Keratinocyte (primary cell): ENCODE measurements around the gene ROMO1.

Experiments
- EZH2 ChIP-seq: IDR thresholded peaks from one replicate; pipeline ENCODE4 v1.6.1; 2012; ENCODE audit warnings: inconsistent platforms, mild to moderate bottlenecking, low read length, moderate library complexity
- TF ChIP-seq, protein P1 (sequence below), 3 experiments: IDR thresholded peaks in 1 of 3; conservative IDR thresholded peaks in 1 of 3; optimal IDR thresholded peaks in 1 of 3; 2 replicates in 2 of 3; 3 replicates in 1 of 3; pipeline versions ENCODE3 to v1.5.1; 2011; ENCODE audit warnings: low read length in 3 of 3, mild to moderate bottlenecking in 3 of 3, moderate library complexity in 2 of 3, control low read depth in 1 of 3, inconsistent platforms in 1 of 3; ENCODE audit not compliant: insufficient read depth in 2 of 3; ENCODE audit errors: extremely low read depth in 1 of 3

- TF ChIP-seq, protein P1, sequence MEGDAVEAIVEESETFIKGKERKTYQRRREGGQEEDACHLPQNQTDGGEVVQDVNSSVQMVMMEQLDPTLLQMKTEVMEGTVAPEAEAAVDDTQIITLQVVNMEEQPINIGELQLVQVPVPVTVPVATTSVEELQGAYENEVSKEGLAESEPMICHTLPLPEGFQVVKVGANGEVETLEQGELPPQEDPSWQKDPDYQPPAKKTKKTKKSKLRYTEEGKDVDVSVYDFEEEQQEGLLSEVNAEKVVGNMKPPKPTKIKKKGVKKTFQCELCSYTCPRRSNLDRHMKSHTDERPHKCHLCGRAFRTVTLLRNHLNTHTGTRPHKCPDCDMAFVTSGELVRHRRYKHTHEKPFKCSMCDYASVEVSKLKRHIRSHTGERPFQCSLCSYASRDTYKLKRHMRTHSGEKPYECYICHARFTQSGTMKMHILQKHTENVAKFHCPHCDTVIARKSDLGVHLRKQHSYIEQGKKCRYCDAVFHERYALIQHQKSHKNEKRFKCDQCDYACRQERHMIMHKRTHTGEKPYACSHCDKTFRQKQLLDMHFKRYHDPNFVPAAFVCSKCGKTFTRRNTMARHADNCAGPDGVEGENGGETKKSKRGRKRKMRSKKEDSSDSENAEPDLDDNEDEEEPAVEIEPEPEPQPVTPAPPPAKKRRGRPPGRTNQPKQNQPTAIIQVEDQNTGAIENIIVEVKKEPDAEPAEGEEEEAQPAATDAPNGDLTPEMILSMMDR (optimal IDR thresholded peaks at IDR 0.05 in 1 of 3, IDR thresholded peaks at IDR 0.05 in 1 of 3, conservative IDR thresholded peaks at IDR 0.05 in 1 of 3; ENCODE audit: extremely low read depth in 1 of 3, insufficient read depth in 2 of 3, low read length in 3 of 3): no peak
- no peak for TF ChIP-seq EZH2
Measured at GRCh38 chr20:35734374-35734773, 35.2 kb downstream of the ROMO1 start.
